Activated CD4-positive, alpha-beta T cell treated with anti-CD3 and anti-CD28 coated beads, Interleukin-10, Interleukin-2, amounts not matched to agents 100 ng/mL and 50 ng/mL, durations not matched to agents 16 hours and 8 hours (primary cell): ENCODE measurements around the gene VEGFA.

Experiments
- DNase-seq: peaks from one replicate; pipeline ENCODE4 v3.0.0-alpha.2; 2020

The VEGFA gene

DNA sequence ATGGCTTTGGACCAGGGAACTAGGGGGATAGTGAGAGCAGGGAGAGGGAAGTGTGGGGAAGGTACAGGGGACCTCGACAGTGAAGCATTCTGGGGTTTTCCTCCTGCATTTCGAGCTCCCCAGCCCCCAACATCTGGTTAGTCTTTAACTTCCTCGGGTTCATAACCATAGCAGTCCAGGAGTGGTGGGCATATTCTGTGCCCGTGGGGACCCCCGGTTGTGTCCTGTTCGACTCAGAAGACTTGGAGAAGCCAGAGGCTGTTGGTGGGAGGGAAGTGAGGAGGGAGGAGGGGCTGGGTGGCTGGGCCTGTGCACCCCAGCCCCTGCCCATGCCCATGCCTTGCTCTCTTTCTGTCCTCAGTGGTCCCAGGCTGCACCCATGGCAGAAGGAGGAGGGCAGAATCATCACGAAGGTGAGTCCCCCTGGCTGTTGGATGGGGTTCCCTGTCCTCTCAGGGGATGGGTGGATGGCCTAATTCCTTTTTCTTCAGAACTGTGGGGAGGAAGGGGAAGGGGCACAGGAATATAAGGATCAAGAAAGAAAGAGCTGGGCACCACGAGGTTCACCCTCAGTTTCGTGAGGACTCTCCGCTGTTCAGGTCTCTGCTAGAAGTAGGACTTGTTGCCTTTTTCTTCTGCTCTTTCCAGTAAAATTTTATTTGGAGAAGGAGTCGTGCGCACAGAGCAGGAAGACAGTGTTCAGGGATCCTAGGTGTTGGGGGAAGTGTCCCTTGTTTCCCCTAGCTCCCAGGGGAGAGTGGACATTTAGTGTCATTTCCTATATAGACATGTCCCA lies 4.2 kb downstream of the VEGFA start:
- DNase-seq, result no peak

DNA sequence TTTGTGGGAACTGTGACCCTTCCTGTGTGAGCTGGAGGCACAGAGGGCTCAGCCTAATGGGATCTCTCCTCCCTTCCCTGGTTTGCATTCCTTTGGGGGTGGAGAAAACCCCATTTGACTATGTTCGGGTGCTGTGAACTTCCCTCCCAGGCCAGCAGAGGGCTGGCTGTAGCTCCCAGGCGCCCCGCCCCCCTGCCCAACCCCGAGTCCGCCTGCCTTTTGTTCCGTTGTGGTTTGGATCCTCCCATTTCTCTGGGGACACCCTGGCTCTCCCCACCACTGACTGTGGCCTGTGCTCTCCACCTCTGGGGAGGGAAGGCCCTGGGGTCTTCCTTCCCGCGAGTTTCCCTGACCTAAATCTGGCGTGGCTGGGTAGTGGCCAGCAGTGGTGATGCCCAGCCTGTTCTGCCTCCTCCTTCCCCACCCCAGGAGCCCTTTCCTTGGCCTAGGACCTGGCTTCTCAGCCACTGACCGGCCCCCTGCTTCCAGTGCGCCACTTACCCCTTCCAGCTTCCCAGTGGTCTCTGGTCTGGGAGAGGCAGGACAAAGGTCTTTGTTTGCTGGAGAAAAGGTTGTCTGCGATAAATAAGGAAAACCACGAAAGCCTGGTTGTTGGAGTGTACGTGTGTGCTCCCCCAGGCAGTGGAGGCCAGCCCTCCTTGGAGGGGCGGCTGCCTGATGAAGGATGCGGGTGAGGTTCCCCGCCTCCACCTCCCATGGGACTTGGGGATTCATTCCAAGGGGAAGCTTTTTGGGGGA lies 4.9 kb downstream of the VEGFA start:
- peak; percentile 67 for DNase-seq

DNA sequence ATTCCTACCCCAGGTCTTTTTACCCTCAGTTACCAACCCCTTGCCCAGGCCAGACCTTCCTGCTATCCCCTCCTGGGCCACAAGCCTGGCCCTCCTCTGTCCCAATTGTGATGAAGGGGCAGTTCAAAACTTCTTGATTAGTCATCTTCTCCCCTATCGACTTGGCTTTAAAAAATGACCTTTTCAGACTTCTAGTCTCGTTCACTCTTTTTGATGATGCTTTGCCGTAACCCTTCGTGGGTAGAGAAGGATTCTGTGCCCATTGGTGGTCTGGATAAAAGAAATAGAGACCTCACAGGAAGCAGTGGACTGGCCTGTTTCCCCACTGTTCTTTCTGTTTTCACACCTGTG lies 5.5 kb downstream of the VEGFA start:
- no peak for DNase-seq

DNA sequence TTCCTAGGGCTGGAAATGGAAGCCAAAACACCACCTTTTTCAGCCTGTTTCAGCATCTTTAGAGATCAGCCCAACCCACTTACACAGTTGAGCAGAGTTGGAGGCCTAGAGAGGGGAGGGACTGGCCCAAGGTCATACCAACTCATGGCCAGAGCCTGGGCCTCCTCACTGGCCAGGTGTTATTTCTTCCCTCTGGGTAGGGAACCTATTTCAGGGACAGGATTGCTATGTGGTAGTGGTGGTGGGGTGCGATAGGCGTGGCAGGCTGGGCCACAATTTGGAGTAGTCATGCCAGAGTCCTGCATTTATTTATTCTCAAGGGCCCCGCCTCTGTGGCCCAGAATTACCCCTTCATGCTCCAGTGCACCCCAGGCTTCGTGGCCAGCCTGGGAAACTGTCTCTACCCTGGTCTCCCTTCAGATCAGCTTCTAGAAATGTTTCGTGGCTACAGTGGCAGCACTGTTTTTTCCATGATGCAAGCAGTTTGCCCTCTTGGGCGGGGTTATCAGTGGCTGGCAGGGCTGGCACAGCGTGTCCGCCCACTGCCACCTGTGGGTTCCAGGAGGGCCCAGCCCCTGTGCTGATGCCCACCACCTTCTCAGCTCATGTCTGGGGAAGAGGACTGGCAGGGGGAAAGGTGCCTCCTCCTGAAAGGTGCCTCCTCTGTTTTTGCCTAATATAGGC lies 6.2 kb downstream of the VEGFA start:
- DNase-seq, result no peak

DNA sequence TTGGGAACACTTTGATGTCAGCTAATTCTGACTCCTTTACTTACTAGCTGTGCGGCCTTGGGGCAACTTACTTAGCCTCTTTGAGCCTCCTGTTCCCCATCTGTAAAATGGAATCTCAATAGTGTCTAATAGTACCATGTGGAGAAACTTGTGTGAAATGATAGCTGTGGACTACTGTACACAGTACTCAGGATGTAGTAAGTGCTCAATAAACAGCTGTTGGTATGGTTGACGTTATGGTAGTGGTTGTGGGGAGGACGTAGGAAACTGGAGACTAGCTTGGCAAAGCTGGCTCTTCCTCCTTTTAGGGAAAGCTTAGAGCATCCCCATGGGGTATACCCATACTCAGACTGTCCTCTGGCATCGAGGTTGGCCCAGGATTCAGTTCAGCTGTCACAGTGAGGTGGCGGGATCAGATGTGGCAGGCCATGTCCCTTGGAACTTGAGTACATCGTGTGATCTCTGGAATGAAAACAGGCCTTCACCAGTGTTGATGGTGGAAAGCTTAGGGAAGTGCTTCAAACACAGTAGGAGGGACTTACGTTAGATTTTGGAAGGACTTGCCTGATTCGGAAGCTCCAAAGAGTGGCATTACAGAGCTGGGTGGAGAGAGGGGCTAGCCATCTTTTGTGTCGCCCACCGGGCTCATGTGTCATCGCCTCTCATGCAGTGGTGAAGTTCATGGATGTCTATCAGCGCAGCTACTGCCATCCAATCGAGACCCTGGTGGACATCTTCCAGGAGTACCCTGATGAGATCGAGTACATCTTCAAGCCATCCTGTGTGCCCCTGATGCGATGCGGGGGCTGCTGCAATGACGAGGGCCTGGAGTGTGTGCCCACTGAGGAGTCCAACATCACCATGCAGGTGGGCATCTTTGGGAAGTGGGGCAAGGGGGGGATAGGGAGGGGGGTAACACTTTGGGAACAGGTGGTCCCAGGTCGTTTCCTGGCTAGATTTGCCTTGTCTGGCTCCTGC lies 7.1 kb downstream of the VEGFA start:
- no peak for DNase-seq

DNA sequence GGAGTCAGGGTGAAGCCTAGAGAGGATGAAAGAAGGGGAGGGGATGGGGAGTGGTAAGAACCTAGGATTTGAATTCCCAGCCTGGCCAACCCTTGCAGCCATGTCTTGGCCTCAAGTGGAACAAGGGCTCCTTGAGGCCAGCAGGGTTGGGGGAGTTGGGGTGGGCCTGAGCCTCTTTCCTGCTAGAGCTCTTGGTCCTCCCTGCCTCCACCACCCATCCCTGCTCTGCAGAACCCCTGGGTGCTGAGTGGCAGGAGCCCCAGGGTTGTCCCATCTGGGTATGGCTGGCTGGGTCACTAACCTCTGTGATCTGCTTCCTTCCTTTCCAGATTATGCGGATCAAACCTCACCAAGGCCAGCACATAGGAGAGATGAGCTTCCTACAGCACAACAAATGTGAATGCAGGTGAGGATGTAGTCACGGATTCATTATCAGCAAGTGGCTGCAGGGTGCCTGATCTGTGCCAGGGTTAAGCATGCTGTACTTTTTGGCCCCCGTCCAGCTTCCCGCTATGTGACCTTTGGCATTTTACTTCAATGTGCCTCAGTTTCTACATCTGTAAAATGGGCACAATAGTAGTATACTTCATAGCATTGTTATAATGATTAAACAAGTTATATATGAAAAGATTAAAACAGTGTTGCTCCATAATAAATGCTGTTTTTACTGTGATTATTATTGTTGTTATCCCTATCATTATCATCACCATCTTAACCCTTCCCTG lies 8.3 kb downstream of the VEGFA start:
- no peak for DNase-seq

DNA sequence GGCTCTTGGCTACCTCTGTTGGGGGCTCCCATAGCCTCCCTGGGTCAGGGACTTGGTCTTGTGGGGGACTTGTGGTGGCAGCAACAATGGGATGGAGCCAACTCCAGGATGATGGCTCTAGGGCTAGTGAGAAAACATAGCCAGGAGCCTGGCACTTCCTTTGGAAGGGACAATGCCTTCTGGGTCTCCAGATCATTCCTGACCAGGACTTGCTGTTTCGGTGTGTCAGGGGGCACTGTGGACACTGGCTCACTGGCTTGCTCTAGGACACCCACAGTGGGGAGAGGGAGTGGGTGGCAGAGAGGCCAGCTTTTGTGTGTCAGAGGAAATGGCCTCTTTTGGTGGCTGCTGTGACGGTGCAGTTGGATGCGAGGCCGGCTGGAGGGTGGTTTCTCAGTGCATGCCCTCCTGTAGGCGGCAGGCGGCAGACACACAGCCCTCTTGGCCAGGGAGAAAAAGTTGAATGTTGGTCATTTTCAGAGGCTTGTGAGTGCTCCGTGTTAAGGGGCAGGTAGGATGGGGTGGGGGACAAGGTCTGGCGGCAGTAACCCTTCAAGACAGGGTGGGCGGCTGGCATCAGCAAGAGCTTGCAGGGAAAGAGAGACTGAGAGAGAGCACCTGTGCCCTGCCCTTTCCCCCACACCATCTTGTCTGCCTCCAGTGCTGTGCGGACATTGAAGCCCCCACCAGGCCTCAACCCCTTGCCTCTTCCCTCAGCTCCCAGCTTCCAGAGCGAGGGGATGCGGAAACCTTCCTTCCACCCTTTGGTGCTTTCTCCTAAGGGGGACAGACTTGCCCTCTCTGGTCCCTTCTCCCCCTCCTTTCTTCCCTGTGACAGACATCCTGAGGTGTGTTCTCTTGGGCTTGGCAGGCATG lies 9.2 kb downstream of the VEGFA start:
- no peak for DNase-seq

DNA sequence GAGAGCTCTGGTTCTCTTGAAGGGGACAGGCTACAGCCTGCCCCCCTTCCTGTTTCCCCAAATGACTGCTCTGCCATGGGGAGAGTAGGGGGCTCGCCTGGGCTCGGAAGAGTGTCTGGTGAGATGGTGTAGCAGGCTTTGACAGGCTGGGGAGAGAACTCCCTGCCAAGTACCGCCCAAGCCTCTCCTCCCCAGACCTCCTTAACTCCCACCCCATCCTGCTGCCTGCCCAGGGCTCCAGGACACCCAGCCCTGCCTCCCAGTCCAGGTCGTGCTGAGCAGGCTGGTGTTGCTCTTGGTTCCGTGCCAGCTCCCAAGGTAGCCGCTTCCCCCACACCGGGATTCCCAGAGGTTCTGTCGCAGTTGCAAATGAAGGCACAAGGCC lies 9.8 kb downstream of the VEGFA start:
- no peak for DNase-seq

DNA sequence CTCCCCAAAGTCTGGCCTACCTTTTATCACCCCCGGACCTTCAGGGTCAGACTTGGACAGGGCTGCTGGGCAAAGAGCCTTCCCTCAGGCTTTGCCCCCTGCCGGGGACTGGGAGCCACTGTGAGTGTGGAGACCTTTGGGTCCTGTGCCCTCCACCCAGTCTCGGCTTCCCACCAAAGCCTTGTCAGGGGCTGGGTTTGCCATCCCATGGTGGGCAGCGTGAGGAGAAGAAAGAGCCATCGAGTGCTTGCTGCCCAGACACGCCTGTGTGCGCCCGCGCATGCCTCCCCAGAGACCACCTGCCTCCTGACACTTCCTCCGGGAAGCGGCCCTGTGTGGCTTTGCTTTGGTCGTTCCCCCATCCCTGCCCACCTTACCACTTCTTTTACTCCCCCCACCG lies 10.3 kb downstream of the VEGFA start:
- DNase-seq, result no peak

DNA sequence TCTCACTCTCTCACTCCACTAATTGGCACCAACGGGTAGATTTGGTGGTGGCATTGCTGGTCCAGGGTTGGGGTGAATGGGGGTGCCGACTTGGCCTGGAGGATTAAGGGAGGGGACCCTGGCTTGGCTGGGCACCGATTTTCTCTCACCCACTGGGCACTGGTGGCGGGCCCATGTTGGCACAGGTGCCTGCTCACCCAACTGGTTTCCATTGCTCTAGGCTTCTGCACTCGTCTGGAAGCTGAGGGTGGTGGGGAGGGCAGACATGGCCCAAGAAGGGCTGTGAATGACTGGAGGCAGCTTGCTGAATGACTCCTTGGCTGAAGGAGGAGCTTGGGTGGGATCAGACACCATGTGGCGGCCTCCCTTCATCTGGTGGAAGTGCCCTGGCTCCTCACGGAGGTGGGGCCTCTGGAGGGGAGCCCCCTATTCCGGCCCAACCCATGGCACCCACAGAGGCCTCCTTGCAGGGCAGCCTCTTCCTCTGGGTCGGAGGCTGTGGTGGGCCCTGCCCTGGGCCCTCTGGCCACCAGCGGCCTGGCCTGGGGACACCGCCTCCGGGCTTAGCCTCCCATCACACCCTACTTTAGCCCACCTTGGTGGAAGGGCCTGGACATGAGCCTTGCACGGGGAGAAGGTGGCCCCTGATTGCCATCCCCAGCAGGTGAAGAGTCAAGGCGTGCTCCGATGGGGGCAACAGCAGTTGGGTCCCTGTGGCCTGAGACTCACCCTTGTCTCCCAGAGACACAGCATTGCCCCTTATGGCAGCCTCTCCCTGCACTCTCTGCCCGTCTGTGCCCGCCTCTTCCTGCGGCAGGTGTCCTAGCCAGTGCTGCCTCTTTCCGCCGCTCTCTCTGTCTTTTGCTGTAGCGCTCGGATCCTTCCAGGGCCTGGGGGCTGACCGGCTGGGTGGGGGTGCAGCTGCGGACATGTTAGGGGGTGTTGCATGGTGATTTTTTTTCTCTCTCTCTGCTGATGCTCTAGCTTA lies 11.2 kb downstream of the VEGFA start:
- no peak for DNase-seq

DNA sequence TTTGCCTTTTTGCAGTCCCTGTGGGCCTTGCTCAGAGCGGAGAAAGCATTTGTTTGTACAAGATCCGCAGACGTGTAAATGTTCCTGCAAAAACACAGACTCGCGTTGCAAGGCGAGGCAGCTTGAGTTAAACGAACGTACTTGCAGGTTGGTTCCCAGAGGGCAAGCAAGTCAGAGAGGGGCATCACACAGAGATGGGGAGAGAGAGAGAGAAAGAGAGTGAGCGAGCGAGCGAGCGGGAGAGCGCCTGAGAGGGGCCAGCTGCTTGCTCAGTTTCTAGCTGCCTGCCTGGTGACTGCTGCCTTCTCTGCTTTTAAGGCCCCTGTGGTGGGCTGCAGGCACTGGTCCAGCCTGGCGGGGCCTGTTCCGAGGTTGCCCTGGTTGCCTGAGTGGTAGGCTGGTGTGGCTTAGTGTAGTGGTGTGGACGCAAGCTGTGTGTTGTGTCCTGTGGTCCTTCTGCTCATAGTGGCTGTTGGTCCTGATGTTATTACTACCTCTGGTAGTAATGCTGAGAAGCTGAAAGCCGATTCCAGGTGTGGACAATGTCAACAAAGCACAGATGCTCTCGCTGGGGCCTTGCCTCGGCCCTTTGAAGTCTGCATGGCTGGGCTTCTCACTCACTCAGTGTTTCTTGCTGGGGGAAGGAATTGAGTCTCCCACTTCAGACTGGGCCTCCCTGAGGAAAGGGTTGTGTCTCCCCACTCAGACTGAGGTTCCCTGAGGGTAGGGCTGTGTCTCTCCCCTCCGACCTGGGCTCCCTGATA lies 12.1 kb downstream of the VEGFA start:
- DNase-seq, result no peak

DNA sequence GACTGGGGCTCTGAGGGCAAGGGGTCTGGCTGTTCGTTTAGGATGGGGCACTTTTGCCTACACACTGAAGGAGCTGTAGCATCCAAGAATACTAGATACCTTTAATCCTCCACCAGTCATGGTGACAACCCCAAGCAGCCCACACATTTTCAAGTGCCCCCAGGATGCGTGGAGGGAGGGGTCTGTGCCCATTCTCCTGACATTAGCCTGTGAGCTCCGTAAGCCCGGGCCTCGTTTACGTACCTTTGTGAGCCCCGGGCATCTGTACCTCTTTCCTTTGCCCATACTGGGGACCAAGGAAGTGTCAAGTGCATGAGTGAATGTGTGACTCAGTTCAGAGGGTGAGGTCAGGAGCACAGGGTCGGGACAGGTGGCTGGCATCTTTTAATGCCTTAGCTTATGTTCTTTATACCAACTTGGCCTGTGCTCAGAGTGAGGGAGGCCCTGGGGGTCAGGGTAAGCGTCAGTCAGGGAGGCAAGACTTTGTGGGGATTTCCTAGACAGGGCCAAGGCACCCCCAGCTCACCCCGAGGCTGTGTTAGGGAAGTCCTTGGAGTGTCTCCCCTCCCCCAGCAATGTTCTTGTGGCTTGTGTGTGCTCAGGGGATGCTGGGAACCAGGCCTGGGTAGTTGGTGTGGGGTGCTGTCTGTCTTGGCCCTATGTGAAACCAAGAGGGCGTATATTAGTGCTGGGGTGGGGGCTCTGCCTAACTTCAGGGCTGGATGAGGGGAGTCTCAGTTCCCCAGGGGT lies 12.9 kb downstream of the VEGFA start:
- no peak for DNase-seq

DNA sequence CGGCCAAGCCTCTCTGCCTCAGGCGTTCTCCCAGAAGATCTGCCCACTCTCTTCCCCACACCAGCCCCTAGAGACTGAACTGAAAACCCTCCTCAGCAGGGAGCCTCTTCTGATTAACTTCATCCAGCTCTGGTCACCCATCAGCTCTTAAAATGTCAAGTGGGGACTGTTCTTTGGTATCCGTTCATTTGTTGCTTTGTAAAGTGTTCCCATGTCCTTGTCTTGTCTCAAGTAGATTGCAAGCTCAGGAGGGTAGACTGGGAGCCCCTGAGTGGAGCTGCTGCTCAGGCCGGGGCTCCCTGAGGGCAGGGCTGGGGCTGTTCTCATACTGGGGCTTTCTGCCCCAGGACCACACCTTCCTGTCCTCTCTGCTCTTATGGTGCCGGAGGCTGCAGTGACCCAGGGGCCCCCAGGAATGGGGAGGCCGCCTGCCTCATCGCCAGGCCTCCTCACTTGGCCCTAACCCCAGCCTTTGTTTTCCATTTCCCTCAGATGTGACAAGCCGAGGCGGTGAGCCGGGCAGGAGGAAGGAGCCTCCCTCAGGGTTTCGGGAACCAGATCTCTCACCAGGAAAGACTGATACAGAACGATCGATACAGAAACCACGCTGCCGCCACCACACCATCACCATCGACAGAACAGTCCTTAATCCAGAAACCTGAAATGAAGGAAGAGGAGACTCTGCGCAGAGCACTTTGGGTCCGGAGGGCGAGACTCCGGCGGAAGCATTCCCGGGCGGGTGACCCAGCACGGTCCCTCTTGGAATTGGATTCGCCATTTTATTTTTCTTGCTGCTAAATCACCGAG lies 14.2 kb downstream of the VEGFA start:
- no peak for DNase-seq

DNA sequence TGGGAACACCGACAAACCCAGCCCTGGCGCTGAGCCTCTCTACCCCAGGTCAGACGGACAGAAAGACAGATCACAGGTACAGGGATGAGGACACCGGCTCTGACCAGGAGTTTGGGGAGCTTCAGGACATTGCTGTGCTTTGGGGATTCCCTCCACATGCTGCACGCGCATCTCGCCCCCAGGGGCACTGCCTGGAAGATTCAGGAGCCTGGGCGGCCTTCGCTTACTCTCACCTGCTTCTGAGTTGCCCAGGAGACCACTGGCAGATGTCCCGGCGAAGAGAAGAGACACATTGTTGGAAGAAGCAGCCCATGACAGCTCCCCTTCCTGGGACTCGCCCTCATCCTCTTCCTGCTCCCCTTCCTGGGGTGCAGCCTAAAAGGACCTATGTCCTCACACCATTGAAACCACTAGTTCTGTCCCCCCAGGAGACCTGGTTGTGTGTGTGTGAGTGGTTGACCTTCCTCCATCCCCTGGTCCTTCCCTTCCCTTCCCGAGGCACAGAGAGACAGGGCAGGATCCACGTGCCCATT lies 15.3 kb downstream of the VEGFA start:
- no peak for DNase-seq

DNA sequence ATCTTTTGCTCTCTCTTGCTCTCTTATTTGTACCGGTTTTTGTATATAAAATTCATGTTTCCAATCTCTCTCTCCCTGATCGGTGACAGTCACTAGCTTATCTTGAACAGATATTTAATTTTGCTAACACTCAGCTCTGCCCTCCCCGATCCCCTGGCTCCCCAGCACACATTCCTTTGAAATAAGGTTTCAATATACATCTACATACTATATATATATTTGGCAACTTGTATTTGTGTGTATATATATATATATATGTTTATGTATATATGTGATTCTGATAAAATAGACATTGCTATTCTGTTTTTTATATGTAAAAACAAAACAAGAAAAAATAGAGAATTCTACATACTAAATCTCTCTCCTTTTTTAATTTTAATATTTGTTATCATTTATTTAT lies 15.9 kb downstream of the VEGFA start:
- DNase-seq, result no peak

DNA sequence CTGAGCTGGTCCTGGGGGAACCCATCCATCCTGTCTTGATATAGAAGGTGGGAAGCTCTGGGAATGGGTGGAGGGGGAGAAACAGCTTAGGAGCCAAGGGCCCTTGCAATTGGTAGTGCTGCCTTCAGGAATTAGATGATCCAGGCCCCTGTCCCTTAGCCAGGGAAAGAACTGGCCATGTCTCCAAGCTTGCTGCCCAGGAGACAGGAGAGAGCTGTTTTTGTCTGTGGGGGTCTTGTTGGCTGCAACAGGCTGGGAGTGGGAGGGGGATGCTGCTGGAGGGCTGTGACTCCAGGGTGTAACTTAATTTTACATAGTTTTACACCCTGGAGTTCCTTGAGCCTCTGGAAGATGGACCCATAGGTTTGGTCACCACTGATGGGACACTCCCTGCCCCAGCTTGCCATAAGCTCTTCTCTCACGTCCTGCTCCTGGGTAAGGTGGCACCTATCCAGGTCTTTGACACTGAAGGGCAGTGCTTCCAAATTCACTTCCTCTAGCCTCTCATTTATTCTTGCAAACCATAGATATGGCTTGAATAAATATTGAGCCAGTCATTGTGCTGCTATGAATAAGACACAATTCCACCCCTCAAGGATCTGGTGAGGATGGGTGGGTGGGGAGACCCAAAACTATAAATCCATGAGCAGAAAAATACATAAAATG lies 16.8 kb downstream of the VEGFA start:
- no peak for DNase-seq
